Peyer's patch (tissue), 4 donors: ENCODE results near the gene SAMMSON.

Experiments
- POLR2A ChIP-seq, 2 donors: fragments of 450-650 bp; IDR thresholded peaks; one replicate each; pipeline ENCODE4 v1.5.1; 2017; ENCODE audit warnings: antibody characterized with exemption in 2 of 2, mild to moderate bottlenecking in 2 of 2, moderate library complexity in 2 of 2
- TF ChIP-seq, protein P1 (sequence below), 6 experiments: fragments of 450-650 bp in 4 of 6; fragments of 200-600 bp in 2 of 6; sonication (generic) in 1 of 6; IDR thresholded peaks; one replicate each; pipeline ENCODE4 v1.5.1; 2017 to 2019; ENCODE audit warnings: antibody characterized with exemption in 6 of 6, mild to moderate bottlenecking in 3 of 6, moderate library complexity in 1 of 6

- TF ChIP-seq, protein P1, sequence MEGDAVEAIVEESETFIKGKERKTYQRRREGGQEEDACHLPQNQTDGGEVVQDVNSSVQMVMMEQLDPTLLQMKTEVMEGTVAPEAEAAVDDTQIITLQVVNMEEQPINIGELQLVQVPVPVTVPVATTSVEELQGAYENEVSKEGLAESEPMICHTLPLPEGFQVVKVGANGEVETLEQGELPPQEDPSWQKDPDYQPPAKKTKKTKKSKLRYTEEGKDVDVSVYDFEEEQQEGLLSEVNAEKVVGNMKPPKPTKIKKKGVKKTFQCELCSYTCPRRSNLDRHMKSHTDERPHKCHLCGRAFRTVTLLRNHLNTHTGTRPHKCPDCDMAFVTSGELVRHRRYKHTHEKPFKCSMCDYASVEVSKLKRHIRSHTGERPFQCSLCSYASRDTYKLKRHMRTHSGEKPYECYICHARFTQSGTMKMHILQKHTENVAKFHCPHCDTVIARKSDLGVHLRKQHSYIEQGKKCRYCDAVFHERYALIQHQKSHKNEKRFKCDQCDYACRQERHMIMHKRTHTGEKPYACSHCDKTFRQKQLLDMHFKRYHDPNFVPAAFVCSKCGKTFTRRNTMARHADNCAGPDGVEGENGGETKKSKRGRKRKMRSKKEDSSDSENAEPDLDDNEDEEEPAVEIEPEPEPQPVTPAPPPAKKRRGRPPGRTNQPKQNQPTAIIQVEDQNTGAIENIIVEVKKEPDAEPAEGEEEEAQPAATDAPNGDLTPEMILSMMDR (IDR thresholded peaks at IDR 0.05): no peak
- TF ChIP-seq POLR2A (IDR thresholded peaks at IDR 0.05): no peak
These were observed 73.2 kb downstream of the SAMMSON start for GRCh38 chr3:70072754-70073153.
